Subcutaneous abdominal adipose tissue (tissue), 5 donors: ENCODE data around the gene TMEM82.

Source experiments
- H3K27ac ChIP-seq: one replicate; pipeline ENCODE4 v1.7.0; 2013; ENCODE audit warnings: low read depth, mild to moderate bottlenecking, inconsistent platforms, low read length, moderate library complexity
- H3K27me3 ChIP-seq, 5 donors: one replicate each; pipeline ENCODE4 v1.7.0; 2013; ENCODE audit warnings: low read length in 5 of 5, inconsistent platforms in 1 of 5; ENCODE audit not compliant: control insufficient read depth in 5 of 5, insufficient read depth in 4 of 5
- H3K36me3 ChIP-seq, 5 donors: one replicate each; pipeline ENCODE4 v1.7.0; 2013; ENCODE audit warnings: low read length in 5 of 5; ENCODE audit not compliant: control insufficient read depth in 5 of 5, insufficient read depth in 5 of 5
- H3K4me1 ChIP-seq, 5 donors: one replicate each; pipeline ENCODE4 v1.7.0; 2013; ENCODE audit warnings: low read length in 5 of 5, mild to moderate bottlenecking in 3 of 5, moderate library complexity in 1 of 5; ENCODE audit not compliant: control insufficient read depth in 5 of 5, insufficient read depth in 5 of 5
- H3K4me3 ChIP-seq, 5 donors: one replicate each; pipeline ENCODE4 v1.7.0; 2013; ENCODE audit warnings: low read length in 5 of 5, low read depth in 1 of 5
- H3K9ac ChIP-seq, 5 donors: one replicate each; pipeline ENCODE4 v1.7.0; 2013; ENCODE audit warnings: low read length in 5 of 5, mild to moderate bottlenecking in 4 of 5, moderate library complexity in 3 of 5
- H3K9me3 ChIP-seq, 5 donors: one replicate each; pipeline ENCODE4 v1.7.0; 2013; ENCODE audit warnings: low read length in 5 of 5; ENCODE audit not compliant: control insufficient read depth in 5 of 5
- donor health status: healthy.
- donor health status: healthy.
- donor health status: healthy.
- donor health status: healthy.
- donor health status: healthy.

The TMEM82 gene

GRCh38 chr1:15718199-15718601 is 24.1 kb upstream of the TMEM82 start:
- Histone ChIP-seq H3K27me3 (no peaks in the 10 kb centered on the region), H3K4me3 (no peak overlapping the region), H3K36me3 (peaks cover 2 to 72% (median 60%) of the 10 kb centered on the region in 5 donors), H3K9me3 (no peaks in the 10 kb centered on the region), H3K27ac (no peak overlapping the region), H3K4me1 (peaks cover 0 to 29% (median 15%) of the 10 kb centered on the region in 5 donors), H3K9ac (no peak overlapping the region)

GRCh38 chr1:15719381-15720120 is 22.7 kb upstream of the TMEM82 start:
- Histone ChIP-seq H3K9me3 (no peaks in the 10 kb centered on the region), H3K27me3 (no peaks in the 10 kb centered on the region), H3K9ac (no peak overlapping the region), H3K27ac (no peak overlapping the region), H3K36me3 (peaks cover 2 to 82% (median 64%) of the 10 kb centered on the region in 5 donors), H3K4me3 (no peak overlapping the region), H3K4me1 (peaks cover 0 to 31% (median 16%) of the 10 kb centered on the region in 5 donors)

GRCh38 chr1:15720861-15721260 is 21.4 kb upstream of the TMEM82 start:
- Histone ChIP-seq H3K9ac (no peak overlapping the region), H3K4me3 (no peak overlapping the region), H3K4me1 (peaks cover 0 to 25% (median 11%) of the 10 kb centered on the region in 5 donors), H3K36me3 (peaks cover 2 to 94% (median 77%) of the 10 kb centered on the region in 5 donors), H3K27me3 (no peaks in the 10 kb centered on the region), H3K27ac (no peak overlapping the region), H3K9me3 (no peaks in the 10 kb centered on the region)

GRCh38 chr1:15722411-15722810 is 19.9 kb upstream of the TMEM82 start:
- no peaks in the 10 kb centered on the region for H3K9me3 ChIP-seq
- no peak overlapping the region for H3K4me3 ChIP-seq
- H3K27me3 ChIP-seq = no peaks in the 10 kb centered on the region
- H3K4me1 ChIP-seq = peaks cover 0 to 25% (median 11%) of the 10 kb centered on the region in 5 donors
- H3K9ac ChIP-seq = peak overlapping the region in 2 of 5 donors; percentile 28 to 42
- H3K36me3 ChIP-seq = peaks cover 2 to 94% (median 79%) of the 10 kb centered on the region in 5 donors
- peak overlapping the region; percentile 58 for H3K27ac ChIP-seq

- Histone ChIP-seq H3K4me1 (peaks cover 0 to 22% (median 11%) of the 10 kb centered on the region in 5 donors), H3K4me3 (no peak overlapping the region), H3K36me3 (peaks cover 2 to 94% (median 79%) of the 10 kb centered on the region in 5 donors), H3K27ac (peak overlapping the region; percentile 58), H3K9ac (peak overlapping the region in 2 of 5 donors; percentile 28 to 42), H3K9me3 (no peaks in the 10 kb centered on the region), H3K27me3 (no peaks in the 10 kb centered on the region)
Observed at GRCh38 chr1:15722836-15723532, 19.3 kb upstream of the TMEM82 start.

- Histone ChIP-seq H3K27me3 (no peaks in the 10 kb centered on the region), H3K36me3 (peaks cover under 1 to 94% (median 79%) of the 10 kb centered on the region in 5 donors), H3K9me3 (no peaks in the 10 kb centered on the region), H3K27ac (peak overlapping the region; percentile 58), H3K4me3 (no peak overlapping the region), H3K4me1 (peaks cover 0 to 17% (median 11%) of the 10 kb centered on the region in 5 donors), H3K9ac (peak overlapping the region in 1 of 5 donors; percentile 42)
Observed at GRCh38 chr1:15723631-15724246, 18.6 kb upstream of the TMEM82 start.

GRCh38 chr1:15724949-15725880 is 17.1 kb upstream of the TMEM82 start:
- Histone ChIP-seq H3K9ac (peak overlapping the region in 1 of 5 donors; percentile 13), H3K4me3 (no peak overlapping the region), H3K27me3 (no peaks in the 10 kb centered on the region), H3K4me1 (peaks cover 0 to 17% (median 11%) of the 10 kb centered on the region in 5 donors), H3K27ac (no peak overlapping the region), H3K9me3 (no peaks in the 10 kb centered on the region), H3K36me3 (peaks cover 0 to 94% (median 79%) of the 10 kb centered on the region in 5 donors)

- no peak overlapping the region for H3K9ac ChIP-seq
- H3K27ac ChIP-seq = no peak overlapping the region
- H3K27me3 ChIP-seq = no peaks in the 10 kb centered on the region
- peaks cover 0 to 94% (median 79%) of the 10 kb centered on the region in 5 donors for H3K36me3 ChIP-seq
- no peaks in the 10 kb centered on the region for H3K9me3 ChIP-seq
- H3K4me3 ChIP-seq = no peak overlapping the region
- H3K4me1 ChIP-seq = peaks cover 0 to 17% (median 11%) of the 10 kb centered on the region in 5 donors
Observed at GRCh38 chr1:15726508-15726907, 15.8 kb upstream of the TMEM82 start.

GRCh38 chr1:15727021-15727420 is 15.3 kb upstream of the TMEM82 start:
- Histone ChIP-seq H3K4me3 (no peak overlapping the region), H3K27me3 (no peaks in the 10 kb centered on the region), H3K27ac (no peak overlapping the region), H3K9ac (no peak overlapping the region), H3K4me1 (peaks cover 0 to 17% (median 11%) of the 10 kb centered on the region in 5 donors), H3K36me3 (peaks cover 0 to 94% (median 82%) of the 10 kb centered on the region in 5 donors), H3K9me3 (no peaks in the 10 kb centered on the region)
